ENCODE data around the gene CLIC3.
A peak's percentile ranks its signal among the peaks of the same experiment; 100 is the strongest.

CLIC3 gene

DNA sequence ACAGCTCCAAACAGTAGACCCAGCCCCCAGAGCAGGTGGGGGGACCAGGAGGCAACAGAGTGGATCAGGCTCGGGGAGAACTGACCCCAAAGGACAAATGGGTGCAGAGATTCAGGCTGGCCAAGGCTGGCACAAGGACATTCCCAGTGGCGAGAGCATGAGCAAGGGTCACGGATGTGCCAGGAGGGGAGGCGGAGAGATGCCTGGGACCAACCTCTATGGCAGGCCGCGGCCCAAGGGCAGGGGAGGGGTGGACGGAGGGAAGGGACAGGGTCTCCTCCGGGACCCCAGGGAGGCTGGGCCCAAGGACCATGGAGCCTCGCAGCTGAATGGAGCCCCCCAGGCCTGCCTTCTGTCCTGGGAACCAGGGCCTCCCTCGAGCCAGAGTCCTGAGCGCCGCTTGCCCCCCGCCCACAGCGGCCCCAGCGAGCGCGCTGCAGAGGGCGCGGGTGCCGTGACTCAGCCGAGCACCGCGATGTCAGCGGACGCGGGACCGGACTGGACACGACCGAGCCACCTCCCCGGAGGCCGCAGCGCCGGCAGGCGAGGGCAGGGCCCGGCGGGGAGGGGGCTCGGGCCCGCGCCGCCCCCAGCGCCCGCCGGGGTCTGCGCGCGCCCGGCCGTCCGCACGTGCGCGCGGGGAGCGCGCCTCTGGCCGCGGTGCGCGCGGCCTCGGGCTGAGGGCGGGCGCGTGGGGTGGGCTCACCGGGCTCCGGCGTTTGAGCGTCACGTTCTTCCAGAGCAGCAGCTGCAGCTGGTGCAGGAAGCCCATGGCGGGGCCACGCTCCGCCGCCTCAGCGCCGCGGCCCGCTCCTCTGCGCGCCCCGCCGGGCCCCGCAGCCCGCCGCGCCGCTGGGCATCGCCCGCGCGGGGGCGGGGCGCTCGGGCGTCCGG, 31.2 kb upstream of the CLIC3 start, which contains the start of gene ABCA2:
ABCA2 (minus strand) TSS at position 869 of the 894 bp plus-strand sequence; CDS start at position 772, 97 bp downstream.
- CTCF ChIA-PET: interaction anchor here (1.0 to 3.6 kb wide), 8 partner anchors 7 to 249 kb away, joined by 3 to 22 read pairs (median 10); no protein-coding TSS in a partner anchor
- peak within 1 kb of the TSS; percentile 87 for H3K27ac Mint-ChIP-seq
- H3K27me3 Mint-ChIP-seq: peaks cover 35% of the 10 kb centered on the region
- H3K4me1 Mint-ChIP-seq: peaks cover 45% of the 10 kb centered on the region
- H3K9me3 Mint-ChIP-seq: no peaks in the 10 kb centered on the region
- no peaks in the 10 kb centered on the region for H3K36me3 Mint-ChIP-seq
- DNase-seq: no peak
- peak within 1 kb of the TSS; percentile 74 for H3K4me3 Mint-ChIP-seq

DNA sequence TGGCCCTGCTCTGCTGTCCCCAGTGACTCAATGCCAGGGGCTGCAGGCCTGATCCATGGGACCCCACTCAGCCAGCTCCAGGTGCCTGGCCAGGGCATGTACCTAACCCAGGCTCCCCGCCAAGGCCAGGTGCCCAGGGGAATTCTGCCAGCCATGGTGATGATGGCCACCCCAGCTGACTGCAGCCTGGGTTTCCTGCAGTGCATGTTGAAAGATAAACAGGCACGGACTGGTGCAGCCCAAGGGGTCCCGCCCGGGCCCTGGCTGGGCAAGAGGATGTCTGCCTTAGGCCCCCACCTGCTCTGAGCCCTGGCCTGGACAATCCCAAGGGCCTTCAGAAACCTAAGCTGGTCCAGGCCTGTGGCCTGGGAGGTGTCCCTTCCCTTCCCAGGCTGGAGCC, 30.5 kb upstream of the CLIC3 start:
- H3K4me1 Mint-ChIP-seq: peaks cover 40% of the 10 kb centered on the region
- peak overlapping the region; percentile 74 for H3K4me3 Mint-ChIP-seq
- CTCF ChIA-PET: interaction anchor here (1.0 to 2.7 kb wide), 6 partner anchors 8 to 79 kb away, joined by 3 to 13 read pairs (median 4); partner anchors contain the start of gene NPDC1
- no peaks in the 10 kb centered on the region for H3K9me3 Mint-ChIP-seq
- DNase-seq: no peak
- H3K27ac Mint-ChIP-seq: no peak overlapping the region
- H3K27me3 Mint-ChIP-seq: peaks cover 32% of the 10 kb centered on the region
- no peaks in the 10 kb centered on the region for H3K36me3 Mint-ChIP-seq

DNA sequence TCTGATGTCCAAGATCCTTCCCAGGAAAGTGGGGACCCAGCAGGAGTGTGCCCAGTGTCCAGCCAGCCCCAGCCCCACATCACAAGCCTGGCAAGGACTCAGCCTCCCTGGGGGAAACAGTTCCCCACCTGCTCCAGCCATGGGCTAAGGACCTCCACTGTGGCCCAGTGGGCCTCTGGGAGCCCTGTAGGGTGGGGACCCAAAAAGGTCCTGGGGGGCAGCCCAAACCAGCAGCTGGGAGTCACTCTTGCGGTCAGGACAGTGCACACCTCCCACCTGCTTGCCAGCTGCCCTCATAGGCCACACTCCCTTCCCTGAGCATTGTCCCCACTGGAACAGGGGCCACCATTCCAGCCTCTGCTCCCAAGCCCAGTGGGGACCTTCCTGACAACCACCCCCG, 30.0 kb upstream of the CLIC3 start:
- no peaks in the 10 kb centered on the region for H3K9me3 Mint-ChIP-seq
- DNase-seq: no peak
- CTCF ChIA-PET: interaction anchor here (1.2 to 2.7 kb wide), 4 partner anchors 9 to 79 kb away, joined by 3 to 13 read pairs (median 4); partner anchors contain the start of gene NPDC1
- H3K27me3 Mint-ChIP-seq: peaks cover 31% of the 10 kb centered on the region
- no peak overlapping the region for H3K4me3 Mint-ChIP-seq
- peaks cover 37% of the 10 kb centered on the region for H3K4me1 Mint-ChIP-seq
- H3K27ac Mint-ChIP-seq: no peak overlapping the region
- no peaks in the 10 kb centered on the region for H3K36me3 Mint-ChIP-seq

DNA sequence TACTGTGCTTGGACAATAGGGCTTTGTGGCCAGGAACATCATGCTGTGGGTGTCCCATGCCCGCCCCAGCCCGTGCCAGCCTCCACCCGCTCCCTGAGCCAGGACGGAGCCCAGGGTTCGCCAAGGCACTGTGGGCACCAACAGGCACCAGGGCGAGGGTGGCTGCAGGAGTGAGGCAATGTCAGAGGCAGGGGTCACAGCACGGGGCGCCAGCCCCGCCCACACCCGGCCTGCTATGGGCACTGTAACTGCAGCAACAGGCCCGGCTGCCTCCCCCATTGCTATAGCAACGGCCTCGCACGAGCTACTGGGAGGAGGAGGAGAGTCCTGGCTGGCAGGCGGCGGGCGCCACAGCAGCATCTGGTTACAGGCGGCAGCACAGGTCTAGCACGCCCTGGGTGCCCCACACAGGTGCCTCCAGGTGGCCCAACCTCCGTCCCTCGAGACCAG, 29.2 kb upstream of the CLIC3 start:
- H3K9me3 Mint-ChIP-seq: no peaks in the 10 kb centered on the region
- peaks cover 31% of the 10 kb centered on the region for H3K4me1 Mint-ChIP-seq
- H3K4me3 Mint-ChIP-seq: no peak overlapping the region
- H3K27ac Mint-ChIP-seq: no peak overlapping the region
- CTCF ChIA-PET: interaction anchor here (1.2 to 2.7 kb wide), 4 partner anchors 9 to 78 kb away, joined by 3 to 13 read pairs (median 4); partner anchors contain the start of gene NPDC1
- no peak for DNase-seq
- no peaks in the 10 kb centered on the region for H3K36me3 Mint-ChIP-seq
- peaks cover 25% of the 10 kb centered on the region for H3K27me3 Mint-ChIP-seq

DNA sequence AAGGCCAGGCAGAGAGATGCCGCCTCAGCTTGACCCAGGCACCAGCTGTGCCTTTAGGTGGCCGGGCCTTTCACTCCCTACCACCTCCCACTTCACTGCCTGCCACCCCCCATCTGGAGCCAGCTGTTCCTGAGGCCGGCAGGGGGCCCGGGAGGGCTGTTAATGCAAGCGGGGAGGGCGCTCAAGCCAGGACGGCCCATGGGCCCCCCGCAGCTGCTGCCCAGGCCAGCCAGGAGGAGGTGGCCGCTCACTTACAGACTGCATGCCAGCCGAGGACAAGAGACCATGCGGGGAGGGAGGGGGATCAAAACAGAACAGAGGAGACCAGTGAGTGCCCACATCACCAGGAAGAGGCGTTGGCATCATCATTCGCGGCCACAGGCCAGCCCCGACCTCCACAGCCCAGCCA, 27.2 kb upstream of the CLIC3 start:
- DNase-seq: no peak
- Mint-ChIP-seq H3K4me1 (peaks cover 12% of the 10 kb centered on the region), H3K4me3 (no peak overlapping the region), H3K27me3 (peaks cover 11% of the 10 kb centered on the region), H3K9me3 (no peaks in the 10 kb centered on the region), H3K27ac (no peak overlapping the region), H3K36me3 (no peaks in the 10 kb centered on the region)
- CTCF ChIA-PET: interaction anchor here (0.5 to 1.9 kb wide), 4 partner anchors 12 to 354 kb away, joined by 3 to 7 read pairs (median 3); no protein-coding TSS in a partner anchor

DNA sequence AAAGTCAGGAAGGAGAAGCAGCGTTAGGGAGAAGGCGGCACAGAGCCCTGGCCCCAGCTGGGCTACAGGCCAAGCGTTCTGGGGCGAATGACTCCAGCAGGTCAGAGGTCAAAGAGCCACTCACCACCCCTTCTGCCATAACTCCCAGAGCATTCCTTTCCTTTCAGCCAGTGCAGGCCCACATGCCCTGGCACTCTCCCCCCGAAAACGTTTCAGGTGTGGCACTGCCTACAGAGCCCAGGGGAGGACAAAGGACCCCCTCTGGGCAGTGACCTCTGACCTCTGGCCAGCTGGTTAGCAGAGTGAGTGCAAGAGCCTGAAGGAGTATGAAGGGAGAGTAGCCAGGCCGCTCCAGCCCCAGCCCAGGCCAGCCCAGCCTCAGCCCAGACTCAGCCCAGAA, 26.8 kb upstream of the CLIC3 start:
- Mint-ChIP-seq H3K4me1 (peaks cover 12% of the 10 kb centered on the region), H3K27me3 (peaks cover 10% of the 10 kb centered on the region), H3K9me3 (no peaks in the 10 kb centered on the region), H3K36me3 (no peaks in the 10 kb centered on the region), H3K4me3 (no peak overlapping the region), H3K27ac (no peak overlapping the region)
- CTCF ChIA-PET: interaction anchor here (0.5 to 1.9 kb wide), 4 partner anchors 12 to 355 kb away, joined by 3 to 7 read pairs (median 3); no protein-coding TSS in a partner anchor
- no peak for DNase-seq

DNA sequence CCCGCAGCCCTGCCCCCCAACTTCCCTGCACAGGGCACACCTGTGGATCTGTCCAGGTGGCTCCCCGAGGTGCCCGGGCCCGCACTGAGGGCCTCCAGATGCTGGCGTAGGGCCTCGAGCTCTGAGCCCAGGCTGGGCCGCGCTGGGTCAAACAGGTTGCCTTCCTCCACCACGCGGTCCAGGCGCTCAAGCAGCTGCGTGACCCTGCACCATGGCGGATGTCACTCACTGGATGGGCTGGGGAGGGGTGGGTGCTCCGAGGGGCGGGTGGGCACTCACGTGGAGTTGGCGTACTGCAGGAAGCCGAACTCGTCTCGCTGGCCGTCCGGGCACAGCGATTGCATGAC, 26.3 kb upstream of the CLIC3 start:
- Mint-ChIP-seq H3K4me1 (peaks cover 12% of the 10 kb centered on the region), H3K9me3 (no peaks in the 10 kb centered on the region), H3K27ac (no peak overlapping the region), H3K36me3 (no peaks in the 10 kb centered on the region), H3K4me3 (no peak overlapping the region), H3K27me3 (peaks cover 10% of the 10 kb centered on the region)
- DNase-seq: no peak
- CTCF ChIA-PET: interaction anchor here (1.1 to 1.5 kb wide), 2 partner anchors 14 to 23 kb away, joined by 3 read pairs; no protein-coding TSS in a partner anchor

DNA sequence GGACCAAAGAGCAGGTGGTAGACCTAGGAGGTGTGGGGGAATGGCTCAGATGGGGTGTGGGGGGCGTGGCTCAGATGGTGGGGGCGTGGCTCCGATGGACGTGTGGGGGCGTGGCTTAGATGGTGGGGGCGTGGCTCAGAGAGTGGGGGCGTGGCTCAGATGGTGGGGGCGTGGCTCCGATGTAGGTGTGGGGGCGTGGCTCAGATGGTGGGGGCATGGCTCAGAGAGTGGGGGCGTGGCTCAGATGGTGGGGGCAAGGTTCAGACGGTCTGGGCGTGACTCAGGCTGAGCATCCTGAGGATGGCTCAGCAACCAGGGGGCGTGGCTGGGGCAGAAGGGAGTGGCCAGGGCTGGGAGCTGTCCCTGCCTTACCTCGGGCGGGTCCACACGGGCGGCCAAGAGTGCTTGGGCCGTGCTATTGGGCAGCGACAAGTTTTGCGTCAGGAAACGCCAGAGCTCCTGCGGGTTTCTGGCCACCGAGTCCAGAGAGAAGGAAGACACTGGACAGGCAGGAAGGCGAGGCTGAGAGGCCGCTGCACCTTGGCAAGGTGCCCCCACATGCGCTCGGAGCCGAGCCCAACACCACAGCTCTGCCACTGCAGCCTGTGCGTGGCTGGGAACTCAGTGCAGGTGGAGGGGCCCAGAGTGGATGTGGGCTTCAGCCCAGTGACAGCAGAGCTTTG, 25.8 kb upstream of the CLIC3 start:
- CTCF ChIA-PET: interaction anchor here (1.1 to 3.9 kb wide), 4 partner anchors 8 to 74 kb away, joined by 3 to 22 read pairs (median 3); partner anchors contain the start of gene ABCA2
- Mint-ChIP-seq H3K9me3 (no peaks in the 10 kb centered on the region), H3K36me3 (no peaks in the 10 kb centered on the region), H3K27me3 (peaks cover 6% of the 10 kb centered on the region), H3K27ac (peak overlapping the region; percentile 38), H3K4me3 (no peak overlapping the region), H3K4me1 (peaks cover 10% of the 10 kb centered on the region)
- DNase-seq: peak; percentile 82

DNA sequence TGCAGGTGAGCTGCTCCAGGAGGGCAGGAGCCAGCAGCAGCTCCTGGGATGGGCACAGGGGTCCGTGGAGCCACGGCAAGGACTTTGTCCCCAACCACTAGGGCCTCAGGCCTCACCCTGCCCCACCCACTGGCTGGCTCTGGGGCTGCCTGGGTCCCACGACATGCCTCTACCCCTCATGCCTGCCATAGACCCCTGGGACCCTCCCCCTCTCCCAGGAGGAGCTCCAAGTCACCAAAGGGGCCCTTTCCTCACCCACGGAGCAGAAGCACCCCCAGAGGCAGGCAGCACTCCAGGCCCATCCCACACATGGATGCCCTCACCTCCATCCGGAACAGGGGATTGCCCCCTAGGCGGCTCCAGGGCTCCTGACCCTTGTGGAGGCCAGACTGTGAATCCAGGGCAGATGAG, 25.2 kb upstream of the CLIC3 start:
- Mint-ChIP-seq H3K9me3 (no peaks in the 10 kb centered on the region), H3K4me1 (peaks cover 7% of the 10 kb centered on the region), H3K27ac (no peak overlapping the region), H3K4me3 (no peak overlapping the region), H3K27me3 (peaks cover 2% of the 10 kb centered on the region), H3K36me3 (peaks cover 5% of the 10 kb centered on the region)
- CTCF ChIA-PET: interaction anchor here (1.2 to 3.9 kb wide), 3 partner anchors 8 to 74 kb away, joined by 3 to 22 read pairs (median 3); partner anchors contain the start of gene ABCA2
- no peak for DNase-seq

DNA sequence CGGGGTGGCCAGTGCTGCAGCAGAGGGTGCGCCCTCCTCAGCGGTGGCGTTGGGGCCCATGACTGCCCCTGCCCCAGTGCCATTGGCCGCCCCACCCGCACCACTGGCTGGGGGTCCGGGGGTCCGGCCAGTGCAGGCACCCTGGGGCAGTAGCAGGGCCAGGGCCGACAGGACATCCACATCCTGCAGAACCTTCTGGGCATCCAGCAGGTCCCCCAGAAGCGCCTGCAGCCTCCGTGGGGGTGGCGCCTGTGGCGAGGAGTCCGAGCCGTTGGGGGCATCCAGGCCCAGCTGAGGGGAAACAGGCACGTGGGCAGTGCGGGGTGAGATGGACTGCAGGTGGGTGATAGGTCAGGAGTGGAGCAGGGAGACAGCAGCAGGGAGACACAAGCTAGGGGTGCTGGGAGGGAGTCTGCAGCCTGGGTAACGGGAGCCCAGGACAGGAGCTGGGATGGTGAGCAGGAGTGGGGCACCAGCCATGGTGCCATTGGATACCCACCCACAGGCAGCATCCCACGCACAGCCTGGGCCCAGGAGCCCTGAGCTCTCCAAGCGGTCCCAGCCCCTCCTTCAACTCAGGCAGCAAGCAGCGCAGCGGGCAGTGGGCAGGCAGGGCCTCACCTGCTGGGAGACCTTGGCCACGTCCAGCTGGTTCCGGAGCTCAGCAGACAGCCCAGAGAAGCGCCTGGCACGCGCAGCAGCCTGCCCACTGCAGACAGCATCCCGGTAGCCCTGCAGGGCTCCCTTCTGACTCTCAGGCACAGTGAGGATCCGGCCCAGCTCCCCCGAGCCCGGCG, 24.6 kb upstream of the CLIC3 start:
- Mint-ChIP-seq H3K27ac (no peak overlapping the region), H3K4me1 (peaks cover 5% of the 10 kb centered on the region), H3K36me3 (peaks cover 5% of the 10 kb centered on the region), H3K27me3 (no peaks in the 10 kb centered on the region), H3K9me3 (no peaks in the 10 kb centered on the region), H3K4me3 (no peak overlapping the region)
- no peak for DNase-seq
- CTCF ChIA-PET: interaction anchor here (1.2 to 3.9 kb wide), 3 partner anchors 9 to 73 kb away, joined by 3 to 22 read pairs (median 3); partner anchors contain the start of gene ABCA2

DNA sequence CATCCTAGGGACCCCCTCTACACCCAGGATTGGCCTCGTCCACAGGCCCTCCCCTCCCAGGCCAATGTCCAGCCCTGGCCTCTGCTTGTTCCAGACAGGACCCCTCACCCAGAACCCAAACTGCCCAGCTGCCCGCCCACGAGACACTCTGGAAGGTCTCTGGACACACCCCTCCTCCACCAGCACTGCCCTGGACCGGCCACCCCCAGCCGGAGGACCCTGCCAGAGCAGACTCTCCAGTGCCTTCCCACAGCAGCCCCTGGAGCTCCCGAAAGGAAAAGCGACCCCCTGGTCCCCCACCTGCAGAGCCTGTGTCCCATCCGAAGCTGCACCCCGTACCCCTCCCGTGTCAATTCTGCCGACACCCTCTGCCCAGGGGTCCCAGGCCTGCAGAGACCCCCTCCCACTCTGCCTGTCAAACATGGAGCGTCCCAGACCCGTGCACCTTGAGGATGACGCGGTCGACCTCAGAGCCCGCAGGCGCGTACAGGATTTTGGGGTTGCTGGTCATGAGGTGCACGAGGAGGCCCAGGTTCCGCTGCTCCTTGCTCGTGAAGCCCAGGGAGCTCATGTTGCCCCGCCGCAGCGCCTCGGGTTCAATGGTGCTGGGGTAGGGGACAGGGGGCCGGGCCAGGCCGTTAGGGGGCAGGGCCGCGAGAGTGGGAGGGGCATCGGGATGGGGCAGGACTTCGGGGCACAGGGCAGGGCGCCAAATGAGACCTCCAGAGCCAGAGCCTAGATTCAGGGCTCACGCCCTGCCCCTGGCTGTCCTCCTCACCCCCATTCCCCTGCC, 23.7 kb upstream of the CLIC3 start:
- CTCF ChIA-PET: interaction anchor here (3.9 kb wide), 1 partner anchor 10 kb away, joined by 22 read pairs; the partner anchor contains the start of gene ABCA2
- H3K4me3 Mint-ChIP-seq: no peak overlapping the region
- H3K27me3 Mint-ChIP-seq: no peaks in the 10 kb centered on the region
- peaks cover 5% of the 10 kb centered on the region for H3K36me3 Mint-ChIP-seq
- H3K4me1 Mint-ChIP-seq: peaks cover 5% of the 10 kb centered on the region
- no peak overlapping the region for H3K27ac Mint-ChIP-seq
- DNase-seq: no peak
- H3K9me3 Mint-ChIP-seq: no peaks in the 10 kb centered on the region

DNA sequence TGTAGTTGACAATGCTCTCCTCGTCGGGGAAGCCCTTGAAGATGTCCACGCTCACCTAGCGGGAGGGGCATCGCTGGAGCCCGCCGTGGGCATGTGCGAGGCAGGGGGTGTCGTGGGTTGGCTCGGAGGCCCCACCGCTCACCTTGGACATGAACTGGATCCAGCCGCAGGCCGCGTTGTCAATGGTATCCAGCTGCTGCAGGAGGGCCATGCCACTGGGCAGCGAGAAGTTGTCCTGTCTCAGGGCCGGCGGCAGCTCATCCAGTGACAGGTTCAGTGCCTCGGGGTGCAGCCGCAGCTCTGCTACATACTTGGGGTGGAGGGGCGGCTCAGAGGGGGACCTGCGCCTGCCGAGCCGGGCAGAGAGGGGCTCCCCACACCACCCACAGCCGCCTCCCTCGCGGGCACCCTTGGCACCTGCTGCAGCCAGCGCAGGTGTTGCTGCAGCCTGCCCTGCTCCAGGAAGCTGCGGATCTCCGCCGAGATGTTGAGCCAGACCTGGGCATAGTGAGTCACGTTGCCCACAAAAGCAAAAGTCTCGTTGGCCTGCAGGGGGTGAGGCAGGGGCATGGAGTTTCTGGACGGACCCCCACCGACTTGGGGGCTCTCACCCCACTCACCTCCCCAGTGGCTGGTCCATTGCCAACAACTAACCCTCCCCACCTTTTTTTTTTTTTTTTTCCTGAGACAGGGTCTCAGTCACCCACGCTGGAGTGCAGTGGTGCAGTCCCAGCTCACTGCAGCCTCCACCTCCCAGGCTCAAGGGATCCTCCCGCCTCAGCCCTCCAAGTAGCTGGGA, 22.6 kb upstream of the CLIC3 start:
- Mint-ChIP-seq H3K9me3 (no peaks in the 10 kb centered on the region), H3K4me1 (peaks cover 3% of the 10 kb centered on the region), H3K27ac (no peak overlapping the region), H3K27me3 (no peaks in the 10 kb centered on the region), H3K4me3 (no peak overlapping the region), H3K36me3 (peaks cover 8% of the 10 kb centered on the region)
- no peak for DNase-seq
- CTCF ChIA-PET: interaction anchor here (3.9 kb wide), 1 partner anchor 11 kb away, joined by 22 read pairs; the partner anchor contains the start of gene ABCA2

All from activated naive CD4-positive, alpha-beta T cell treated with anti-CD3 and anti-CD28 coated beads, Interleukin-2, amount 10 ng/mL, durations not matched to agents 7 days and 5 days (primary cell).